ENCODE results near the gene SLC38A7.
"Not testable (repeated sequence)": the region's sequence is repeated elsewhere in the genome, so short reads cannot be mapped to it uniquely, and the experiment has no call there.

SLC38A7 gene

GRCh38 chr16:58684354-58685083 lies at the start of gene SLC38A7:
SLC38A7 (minus strand) TSS chr16:58684770; CDS start chr16:58680126, 4,644 bp downstream.
- no peak for DNase-seq

- DNase-seq: no peak
Observed at GRCh38 chr16:58733671-58734458, 49.3 kb upstream of the SLC38A7 start, which contains the start of gene GOT2. GOT2 (minus strand) TSS chr16:58734316; CDS start chr16:58734228, 88 bp downstream.

- no peak for DNase-seq
Observed at GRCh38 chr16:58733248-58733670, 48.7 kb upstream of the SLC38A7 start.

GRCh38 chr16:58732545-58733247 lies 48.1 kb upstream of the SLC38A7 start:
- no peak for DNase-seq

- DNase-seq: no peak
Observed at GRCh38 chr16:58730724-58731370, 46.3 kb upstream of the SLC38A7 start.

GRCh38 chr16:58727796-58728568 lies 43.4 kb upstream of the SLC38A7 start:
- no peak for DNase-seq

- DNase-seq: no peak
Observed at GRCh38 chr16:58727028-58727781, 42.6 kb upstream of the SLC38A7 start.

GRCh38 chr16:58723109-58723508 lies 38.5 kb upstream of the SLC38A7 start:
- DNase-seq: no peak

GRCh38 chr16:58717994-58718393 lies 33.4 kb upstream of the SLC38A7 start:
- no peak for DNase-seq

GRCh38 chr16:58716468-58716867 lies 31.9 kb upstream of the SLC38A7 start:
- DNase-seq: no peak

- no peak for DNase-seq
Observed at GRCh38 chr16:58713742-58714141, 29.2 kb upstream of the SLC38A7 start.

- no peak for DNase-seq
Observed at GRCh38 chr16:58709333-58709732, 24.8 kb upstream of the SLC38A7 start.

- DNase-seq: peak; percentile 54
Observed at GRCh38 chr16:58699151-58699550, 14.6 kb upstream of the SLC38A7 start.

GRCh38 chr16:58695368-58695767 lies 10.8 kb upstream of the SLC38A7 start:
- DNase-seq: no peak

- no peak for DNase-seq
Observed at GRCh38 chr16:58692450-58692849, 7.9 kb upstream of the SLC38A7 start.

GRCh38 chr16:58686985-58687706 lies 2.6 kb upstream of the SLC38A7 start:
- DNase-seq: not testable (repeated sequence)

- no peak for DNase-seq
Observed at GRCh38 chr16:58685084-58685449, 497 bp upstream of the SLC38A7 start.

GRCh38 chr16:58684001-58684353 lies 593 bp downstream of the SLC38A7 start:
- no peak for DNase-seq

- no peak for DNase-seq
Observed at GRCh38 chr16:58679763-58680162, 4.8 kb downstream of the SLC38A7 start.

GRCh38 chr16:58678716-58679115 lies 5.9 kb downstream of the SLC38A7 start:
- no peak for DNase-seq

GRCh38 chr16:58678269-58678668 lies 6.3 kb downstream of the SLC38A7 start:
- DNase-seq: no peak

Measured in SIG-M5 (cell line).